ENCODE data around the gene TMPRSS11B. TPM values are rescaled to one million over a fixed set of nuclear protein-coding genes. Genes with fewer than 3 reads are reported as not detected.

The TMPRSS11B gene
- total and polyA plus RNA-seq, 4 donors = 0.02 TPM; not detected in 3

GRCh38 chr4:68257719-68258118 lies 12.2 kb upstream of the TMPRSS11B start (continued):
- TF ChIP-seq, protein P1, sequence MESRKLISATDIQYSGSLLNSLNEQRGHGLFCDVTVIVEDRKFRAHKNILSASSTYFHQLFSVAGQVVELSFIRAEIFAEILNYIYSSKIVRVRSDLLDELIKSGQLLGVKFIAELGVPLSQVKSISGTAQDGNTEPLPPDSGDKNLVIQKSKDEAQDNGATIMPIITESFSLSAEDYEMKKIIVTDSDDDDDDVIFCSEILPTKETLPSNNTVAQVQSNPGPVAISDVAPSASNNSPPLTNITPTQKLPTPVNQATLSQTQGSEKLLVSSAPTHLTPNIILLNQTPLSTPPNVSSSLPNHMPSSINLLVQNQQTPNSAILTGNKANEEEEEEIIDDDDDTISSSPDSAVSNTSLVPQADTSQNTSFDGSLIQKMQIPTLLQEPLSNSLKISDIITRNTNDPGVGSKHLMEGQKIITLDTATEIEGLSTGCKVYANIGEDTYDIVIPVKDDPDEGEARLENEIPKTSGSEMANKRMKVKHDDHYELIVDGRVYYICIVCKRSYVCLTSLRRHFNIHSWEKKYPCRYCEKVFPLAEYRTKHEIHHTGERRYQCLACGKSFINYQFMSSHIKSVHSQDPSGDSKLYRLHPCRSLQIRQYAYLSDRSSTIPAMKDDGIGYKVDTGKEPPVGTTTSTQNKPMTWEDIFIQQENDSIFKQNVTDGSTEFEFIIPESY (IDR thresholded peaks at IDR 0.05) = no peak
- no peak for TF ChIP-seq SP1 (IDR thresholded peaks at IDR 0.05)
- TF ChIP-seq HNF4A (conservative IDR thresholded peaks at IDR 0.05) = no peak
- no peak for TF ChIP-seq TAF1 (conservative IDR thresholded peaks at IDR 0.05)
- no peak for TF ChIP-seq HNF4G (IDR thresholded peaks at IDR 0.05)
- no peak for TF ChIP-seq FOXA2 (IDR thresholded peaks at IDR 0.05)
- no peak for TF ChIP-seq RXRA (IDR thresholded peaks at IDR 0.05)
- TF ChIP-seq, protein P2, sequence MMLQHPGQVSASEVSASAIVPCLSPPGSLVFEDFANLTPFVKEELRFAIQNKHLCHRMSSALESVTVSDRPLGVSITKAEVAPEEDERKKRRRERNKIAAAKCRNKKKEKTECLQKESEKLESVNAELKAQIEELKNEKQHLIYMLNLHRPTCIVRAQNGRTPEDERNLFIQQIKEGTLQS (IDR thresholded peaks at IDR 0.05) = no peak
- TF ChIP-seq, protein P3, sequence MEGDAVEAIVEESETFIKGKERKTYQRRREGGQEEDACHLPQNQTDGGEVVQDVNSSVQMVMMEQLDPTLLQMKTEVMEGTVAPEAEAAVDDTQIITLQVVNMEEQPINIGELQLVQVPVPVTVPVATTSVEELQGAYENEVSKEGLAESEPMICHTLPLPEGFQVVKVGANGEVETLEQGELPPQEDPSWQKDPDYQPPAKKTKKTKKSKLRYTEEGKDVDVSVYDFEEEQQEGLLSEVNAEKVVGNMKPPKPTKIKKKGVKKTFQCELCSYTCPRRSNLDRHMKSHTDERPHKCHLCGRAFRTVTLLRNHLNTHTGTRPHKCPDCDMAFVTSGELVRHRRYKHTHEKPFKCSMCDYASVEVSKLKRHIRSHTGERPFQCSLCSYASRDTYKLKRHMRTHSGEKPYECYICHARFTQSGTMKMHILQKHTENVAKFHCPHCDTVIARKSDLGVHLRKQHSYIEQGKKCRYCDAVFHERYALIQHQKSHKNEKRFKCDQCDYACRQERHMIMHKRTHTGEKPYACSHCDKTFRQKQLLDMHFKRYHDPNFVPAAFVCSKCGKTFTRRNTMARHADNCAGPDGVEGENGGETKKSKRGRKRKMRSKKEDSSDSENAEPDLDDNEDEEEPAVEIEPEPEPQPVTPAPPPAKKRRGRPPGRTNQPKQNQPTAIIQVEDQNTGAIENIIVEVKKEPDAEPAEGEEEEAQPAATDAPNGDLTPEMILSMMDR (IDR thresholded peaks at IDR 0.05; ENCODE audit: low read depth, low read length, missing input control) = no peak
- no peak for TF ChIP-seq YY1 (IDR thresholded peaks at IDR 0.05)

- 58% methylated on average over 3 of the region's 3 CpGs for WGBS
- H3K4me1 ChIP-seq (ENCODE audit: control insufficient read depth in 4 of 4, insufficient read depth in 4 of 4, low read length in 3 of 4) = no peaks in the 10 kb centered on the region
- no peaks in the 10 kb centered on the region for H3K9me3 ChIP-seq (ENCODE audit: control insufficient read depth in 4 of 4, low read length in 3 of 4)
- no peak overlapping the region for H3K9ac ChIP-seq (ENCODE audit: low read depth in 1 of 2, low read length in 2 of 2)
- H3K4me3 ChIP-seq (ENCODE audit: low read depth in 1 of 3, low read length in 3 of 3) = no peak overlapping the region
- no peaks in the 10 kb centered on the region for H3K27me3 ChIP-seq (ENCODE audit: control insufficient read depth in 4 of 4, insufficient read depth in 4 of 4, low read length in 3 of 4)
- H3K36me3 ChIP-seq (ENCODE audit: control insufficient read depth in 4 of 4, insufficient read depth in 3 of 4, low read depth in 1 of 4, low read length in 3 of 4) = no peaks in the 10 kb centered on the region
- DNase-seq (ENCODE audit: low spot score) = no peak
- no peak overlapping the region for H3K27ac ChIP-seq (ENCODE audit: low read depth in 1 of 2, low read length in 2 of 2)
- TF ChIP-seq YY1 (IDR thresholded peaks at IDR 0.05) (no peak), FOXA1 (IDR thresholded peaks at IDR 0.05) (no peak), GABPA (IDR thresholded peaks at IDR 0.05 in 1 of 2, conservative IDR thresholded peaks at IDR 0.05 in 1 of 2) (no peak), SP1 (IDR thresholded peaks at IDR 0.05) (no peak), FOXA2 (IDR thresholded peaks at IDR 0.05) (no peak), NR2F2 (IDR thresholded peaks at IDR 0.05) (no peak), JUND (IDR thresholded peaks at IDR 0.05) (no peak), MAX (IDR thresholded peaks at IDR 0.05) (no peak), TAF1 (conservative IDR thresholded peaks at IDR 0.05) (no peak), RAD21 (IDR thresholded peaks at IDR 0.05) (no peak), HNF4A (conservative IDR thresholded peaks at IDR 0.05) (no peak), HNF4G (IDR thresholded peaks at IDR 0.05) (no peak)
- TF ChIP-seq, protein P1 (IDR thresholded peaks at IDR 0.05) = no peak
- TF ChIP-seq, protein P4, sequence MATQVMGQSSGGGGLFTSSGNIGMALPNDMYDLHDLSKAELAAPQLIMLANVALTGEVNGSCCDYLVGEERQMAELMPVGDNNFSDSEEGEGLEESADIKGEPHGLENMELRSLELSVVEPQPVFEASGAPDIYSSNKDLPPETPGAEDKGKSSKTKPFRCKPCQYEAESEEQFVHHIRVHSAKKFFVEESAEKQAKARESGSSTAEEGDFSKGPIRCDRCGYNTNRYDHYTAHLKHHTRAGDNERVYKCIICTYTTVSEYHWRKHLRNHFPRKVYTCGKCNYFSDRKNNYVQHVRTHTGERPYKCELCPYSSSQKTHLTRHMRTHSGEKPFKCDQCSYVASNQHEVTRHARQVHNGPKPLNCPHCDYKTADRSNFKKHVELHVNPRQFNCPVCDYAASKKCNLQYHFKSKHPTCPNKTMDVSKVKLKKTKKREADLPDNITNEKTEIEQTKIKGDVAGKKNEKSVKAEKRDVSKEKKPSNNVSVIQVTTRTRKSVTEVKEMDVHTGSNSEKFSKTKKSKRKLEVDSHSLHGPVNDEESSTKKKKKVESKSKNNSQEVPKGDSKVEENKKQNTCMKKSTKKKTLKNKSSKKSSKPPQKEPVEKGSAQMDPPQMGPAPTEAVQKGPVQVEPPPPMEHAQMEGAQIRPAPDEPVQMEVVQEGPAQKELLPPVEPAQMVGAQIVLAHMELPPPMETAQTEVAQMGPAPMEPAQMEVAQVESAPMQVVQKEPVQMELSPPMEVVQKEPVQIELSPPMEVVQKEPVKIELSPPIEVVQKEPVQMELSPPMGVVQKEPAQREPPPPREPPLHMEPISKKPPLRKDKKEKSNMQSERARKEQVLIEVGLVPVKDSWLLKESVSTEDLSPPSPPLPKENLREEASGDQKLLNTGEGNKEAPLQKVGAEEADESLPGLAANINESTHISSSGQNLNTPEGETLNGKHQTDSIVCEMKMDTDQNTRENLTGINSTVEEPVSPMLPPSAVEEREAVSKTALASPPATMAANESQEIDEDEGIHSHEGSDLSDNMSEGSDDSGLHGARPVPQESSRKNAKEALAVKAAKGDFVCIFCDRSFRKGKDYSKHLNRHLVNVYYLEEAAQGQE (IDR thresholded peaks at IDR 0.05) = no peak
- TF ChIP-seq, protein P2 (IDR thresholded peaks at IDR 0.05) = no peak
These were observed 10.8 kb upstream of the TMPRSS11B start for GRCh38 chr4:68256284-68256683.
